Purkinje cell (primary cell): ENCODE measurements around the gene FUZ. TPM values are rescaled to one million over a fixed set of nuclear protein-coding genes. Genes with fewer than 3 reads are reported as not detected.

Source experiments
- polyA plus RNA-seq: library from polyadenylated mRNA; unstranded; fragments of >200 nt; fragmentation: Nextera tagmentation; gene quantifications from 2 replicates; pipeline ENCODE4 v1.2.1, GENCODE V29; 2014

Gene FUZ, protein sequence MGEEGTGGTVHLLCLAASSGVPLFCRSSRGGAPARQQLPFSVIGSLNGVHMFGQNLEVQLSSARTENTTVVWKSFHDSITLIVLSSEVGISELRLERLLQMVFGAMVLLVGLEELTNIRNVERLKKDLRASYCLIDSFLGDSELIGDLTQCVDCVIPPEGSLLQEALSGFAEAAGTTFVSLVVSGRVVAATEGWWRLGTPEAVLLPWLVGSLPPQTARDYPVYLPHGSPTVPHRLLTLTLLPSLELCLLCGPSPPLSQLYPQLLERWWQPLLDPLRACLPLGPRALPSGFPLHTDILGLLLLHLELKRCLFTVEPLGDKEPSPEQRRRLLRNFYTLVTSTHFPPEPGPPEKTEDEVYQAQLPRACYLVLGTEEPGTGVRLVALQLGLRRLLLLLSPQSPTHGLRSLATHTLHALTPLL
- polyA plus RNA-seq: 4.5 and 6.8 TPM in 2 replicates

DNA sequence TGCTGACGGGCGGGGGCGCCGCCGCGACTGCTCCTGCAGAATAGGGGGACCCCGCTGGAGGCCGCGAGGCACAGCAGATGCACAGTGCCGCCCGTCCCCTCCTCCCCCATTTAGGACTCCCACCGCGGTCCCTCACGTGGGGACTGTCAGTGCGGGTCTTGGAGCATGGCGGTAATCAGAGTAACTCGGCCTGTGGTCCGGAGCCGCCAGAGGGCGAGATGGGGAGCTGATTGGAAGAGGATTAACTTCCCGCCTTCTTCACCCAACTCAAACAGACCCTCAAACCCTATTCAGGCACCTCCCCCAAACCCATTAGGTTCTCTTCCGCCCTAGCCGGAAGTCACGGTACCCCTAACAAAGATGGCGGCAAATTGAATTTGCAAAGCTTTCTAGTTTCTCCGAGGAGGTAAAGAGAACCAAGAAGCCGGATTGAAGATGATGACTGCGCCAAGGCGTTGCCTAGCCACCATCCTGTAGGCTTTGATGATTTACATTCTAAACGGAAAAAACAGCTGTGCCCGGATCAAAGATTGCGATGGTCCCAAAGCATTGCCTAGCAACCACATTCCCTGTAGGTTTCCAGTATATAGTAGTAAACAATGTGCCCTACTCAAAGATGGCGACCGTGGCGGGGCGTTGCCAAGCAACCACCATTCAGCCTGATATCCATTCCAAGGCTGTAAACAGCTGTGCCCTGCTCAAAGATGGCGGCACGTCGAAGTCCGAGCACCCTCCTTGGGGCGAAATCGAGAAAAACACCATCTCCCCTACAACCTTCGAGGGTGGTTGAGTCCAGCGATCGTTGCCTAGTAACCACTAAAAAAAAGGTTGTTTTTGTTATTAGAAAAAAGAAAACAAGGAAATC, at the start of gene FUZ:
FUZ (minus strand) TSS at position 296 of the 865 bp plus-strand sequence; CDS start at position 110, 186 bp downstream.

DNA sequence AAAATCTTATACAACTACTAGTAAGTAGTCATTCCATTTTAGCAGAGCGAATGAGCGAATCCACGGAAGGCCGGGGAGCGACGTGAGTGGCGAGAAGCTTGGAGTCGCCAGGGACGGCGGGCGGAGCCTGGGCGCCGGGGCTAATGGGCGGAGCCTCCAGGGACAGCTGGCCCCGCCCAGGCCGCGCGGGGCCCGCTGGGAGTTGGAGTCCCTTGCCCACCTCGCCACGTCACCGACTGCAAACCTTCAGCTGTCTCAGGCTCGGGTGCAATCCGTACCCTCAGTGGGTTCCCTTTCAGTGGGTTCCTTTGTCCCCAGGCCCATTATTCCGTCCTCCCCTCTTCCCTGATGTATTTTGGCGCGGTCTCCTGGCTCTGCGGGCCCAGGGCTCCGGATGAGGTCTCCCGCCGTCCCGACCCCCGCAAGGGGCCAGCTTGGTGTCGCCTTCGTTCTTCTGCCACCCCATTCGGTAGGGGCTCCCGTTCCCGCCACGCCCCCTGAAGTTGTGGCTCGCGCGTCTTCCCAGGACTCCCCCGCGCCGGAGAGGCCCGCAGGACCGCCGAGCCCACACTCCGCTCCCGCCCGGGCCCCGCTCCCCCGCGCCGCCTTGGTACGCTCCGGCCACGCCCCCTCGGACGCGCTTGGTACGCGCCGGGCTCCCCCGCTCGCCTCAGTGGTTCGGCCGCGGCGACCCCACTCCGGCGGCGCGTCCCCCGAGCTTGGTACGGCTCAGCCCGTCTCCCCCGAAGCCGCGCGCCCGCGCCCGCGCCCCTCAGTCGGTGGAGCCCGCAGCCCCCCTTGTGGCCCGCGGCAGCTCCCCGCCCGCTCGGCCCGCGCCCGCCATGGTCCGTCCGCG, 37.6 kb upstream of the FUZ start, which contains the start of gene PTOV1:
PTOV1 (plus strand) TSS at position 673 of the 856 bp plus-strand sequence.

DNA sequence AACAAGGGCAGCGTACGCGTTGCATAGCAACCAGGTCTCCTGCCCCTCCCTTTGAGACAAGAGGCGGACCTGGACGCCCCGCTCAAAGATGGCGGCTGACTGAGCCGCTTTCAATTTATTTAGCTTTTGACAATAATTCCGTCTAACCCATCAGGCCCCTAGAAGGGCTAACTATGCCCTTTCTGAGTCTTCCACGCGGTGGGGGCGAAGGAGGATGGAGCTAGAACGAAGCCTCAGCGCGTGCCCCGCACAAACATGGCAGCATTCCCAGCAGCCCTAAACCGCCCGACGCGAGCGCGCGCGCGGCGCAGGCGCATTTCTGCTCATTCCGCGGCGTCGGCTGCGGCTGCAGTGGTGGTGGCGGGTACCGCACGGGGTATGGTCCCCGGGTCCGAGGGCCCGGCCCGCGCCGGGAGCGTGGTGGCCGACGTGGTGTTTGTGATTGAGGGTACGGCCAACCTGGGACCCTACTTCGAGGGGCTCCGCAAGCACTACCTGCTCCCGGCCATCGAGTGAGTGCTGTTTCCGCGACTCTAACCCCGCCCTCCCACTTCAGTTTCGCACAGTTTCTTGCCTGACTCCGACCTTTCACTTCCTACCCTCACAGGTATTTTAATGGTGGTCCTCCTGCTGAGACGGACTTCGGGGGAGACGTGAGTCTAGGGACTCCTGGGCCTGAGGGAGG, 5.0 kb upstream of the FUZ start, which contains the start of gene MED25:
MED25 (plus strand) TSS at position 326 of the 685 bp plus-strand sequence; CDS start at position 379, 53 bp downstream.

DNA sequence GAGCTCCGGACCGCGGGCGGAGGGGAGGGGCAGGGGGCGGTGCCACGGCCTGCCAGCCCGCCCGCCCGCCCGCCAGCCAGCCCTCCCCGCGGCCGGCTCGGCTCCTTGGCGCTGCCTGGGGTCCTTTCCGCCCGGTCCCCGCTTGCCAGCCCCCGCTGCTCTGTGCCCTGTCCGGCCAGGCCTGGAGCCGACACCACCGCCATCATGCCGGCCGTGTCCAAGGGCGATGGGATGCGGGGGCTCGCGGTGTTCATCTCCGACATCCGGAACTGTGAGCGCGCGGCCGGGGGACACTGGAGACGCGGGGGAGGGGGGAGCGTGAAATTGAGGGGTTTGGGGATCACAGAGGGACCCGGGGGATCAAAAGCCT, 46.2 kb downstream of the FUZ start, which contains the start of gene AP2A1:
AP2A1 (plus strand) TSS at position 72 of the 370 bp plus-strand sequence; CDS start at position 205, 133 bp downstream.

DNA sequence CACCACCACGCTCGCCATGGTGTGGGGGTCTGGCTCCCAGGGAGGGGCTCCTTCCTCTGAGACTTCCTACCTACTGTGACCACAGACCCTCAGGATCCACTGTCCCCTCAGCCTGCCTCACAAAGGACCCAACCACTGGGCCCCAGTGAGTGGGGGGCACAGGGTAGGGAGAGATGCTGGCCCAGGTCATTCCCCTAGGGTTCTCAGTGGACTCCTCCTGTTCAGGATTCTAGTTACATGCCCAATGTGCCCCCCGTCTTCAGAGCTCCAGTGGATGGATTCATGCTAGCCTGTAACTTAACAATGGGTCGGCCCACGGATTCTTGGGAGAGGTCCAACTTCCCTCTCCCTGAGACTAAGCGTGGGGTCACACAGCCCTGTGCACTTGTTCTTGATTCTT, 49.9 kb downstream of the FUZ start, which contains the start of gene TSKS:
TSKS (minus strand) TSS at position 77 of the 400 bp plus-strand sequence; CDS start at position 18, 59 bp downstream.

Other genes with a start within 250 kb of the FUZ start
- gene NOSIP, start 232.7 kb downstream of the FUZ start, polyA plus RNA-seq: 15.2 and 19.1 TPM in 2 replicates
- gene PRRG2, start 232.0 kb downstream of the FUZ start, polyA plus RNA-seq: 0.17 TPM in 1 of 2 replicates, not detected in the other
- 0.06 and 0.07 TPM in 2 replicates for gene PRR12, start 222.1 kb downstream of the FUZ start, polyA plus RNA-seq
- gene RRAS, start 173.1 kb downstream of the FUZ start, polyA plus RNA-seq: 2.0 and 3.0 TPM in 2 replicates
- 4.7 and 5.1 TPM in 2 replicates for gene SCAF1, start 171.1 kb downstream of the FUZ start, polyA plus RNA-seq
- 11.7 and 16.8 TPM in 2 replicates for gene IRF3, start 147.4 kb downstream of the FUZ start, polyA plus RNA-seq
- not detected in 2 replicates for gene BCL2L12, start 147.4 kb downstream of the FUZ start, polyA plus RNA-seq
- 11.1 and 12.9 TPM in 2 replicates for gene PRMT1, start 136.0 kb downstream of the FUZ start, polyA plus RNA-seq
- gene ADM5, start 123.7 kb downstream of the FUZ start, polyA plus RNA-seq: 0.71 and 1.7 TPM in 2 replicates
- 90.8 and 125 TPM in 2 replicates for gene CPT1C, start 122.2 kb downstream of the FUZ start, polyA plus RNA-seq
- not detected in 2 replicates for gene TSKS, start 50.0 kb downstream of the FUZ start, polyA plus RNA-seq
- 8.3 and 8.6 TPM in 2 replicates for gene AP2A1, start 46.3 kb downstream of the FUZ start, polyA plus RNA-seq
- gene MED25, start 5.0 kb upstream of the FUZ start, polyA plus RNA-seq: 9.5 and 19.7 TPM in 2 replicates
- 47.9 and 48.8 TPM in 2 replicates for gene PTOV1, start 37.9 kb upstream of the FUZ start, polyA plus RNA-seq
- 5.1 and 13.1 TPM in 2 replicates for gene PNKP, start 54.3 kb upstream of the FUZ start, polyA plus RNA-seq
- gene AKT1S1, start 64.1 kb upstream of the FUZ start, polyA plus RNA-seq: 1.1 and 1.7 TPM in 2 replicates
- gene TBC1D17, start 64.4 kb upstream of the FUZ start, polyA plus RNA-seq: 1.2 and 1.4 TPM in 2 replicates
- not detected in 2 replicates for gene IL4I1, start 83.6 kb upstream of the FUZ start, polyA plus RNA-seq
- 0.49 and 0.73 TPM in 2 replicates for gene ATF5, start 115.9 kb upstream of the FUZ start, polyA plus RNA-seq
- gene NUP62, start 116.2 kb upstream of the FUZ start, polyA plus RNA-seq: 4.9 and 5.0 TPM in 2 replicates
- gene SIGLEC11, start 147.9 kb upstream of the FUZ start, polyA plus RNA-seq: not detected in 2 replicates
- gene VRK3, start 212.1 kb upstream of the FUZ start, polyA plus RNA-seq: 45.5 and 54.7 TPM in 2 replicates
- 1.6 and 3.6 TPM in 2 replicates for gene ZNF473, start 212.7 kb upstream of the FUZ start, polyA plus RNA-seq